GM12878 (cell line): ENCODE results near the gene KIF5C. TPM values are rescaled to one million over a fixed set of nuclear protein-coding genes. Genes with fewer than 3 reads are reported as not detected.

Source experiments
- ATAC-seq: fragments of 200-7000 bp; cut with Tn5 transposase; 3 replicates; pipeline ENCODE4 v1.9.1; 2020; ENCODE audit warnings: mild to moderate bottlenecking, moderate library complexity
- BruUV-seq: library from RNA; stranded (reverse); fragments of 400-500 nt; replicated peaks from 2 replicates; lab custom pipeline; 2021; lab: Mats Ljungman, UMichigan
- CTCF ChIA-PET: fragments of 300-600 bp; sonication (Branson Sonifier 250); formaldehyde crosslinking; extraction: SDS; loops from one replicate; lab custom pipeline; 2021; ENCODE audit warnings: inconsistent platforms; lab: Yijun Ruan, JAX
- POLR2A ChIA-PET: fragments of 350-600 bp; formaldehyde crosslinking; extraction: SDS; loops from one replicate; lab custom pipeline; 2021; ENCODE audit warnings: inconsistent platforms; lab: Charles Lee
- RAD21 ChIA-PET: fragments of 300-600 bp; sonication (Branson Sonifier 250); formaldehyde crosslinking; loops from one replicate; lab custom pipeline; 2023; ENCODE audit warnings: antibody characterized with exemption; ENCODE audit not compliant: unreplicated experiment; lab: Charles Lee
- SMC1A ChIA-PET: fragments of 300-600 bp; sonication (Branson Sonifier 250); formaldehyde crosslinking; loops from one replicate; lab custom pipeline; 2023; ENCODE audit not compliant: unreplicated experiment, uncharacterized antibody; lab: Charles Lee
- DNase-seq: peaks from one replicate; pipeline ENCODE4 v3.0.0-alpha.2; 2011; ENCODE audit warnings: low read depth, low spot score
- FAIRE-seq: peaks from 3 replicates; lab custom pipeline; 2011; peaks lifted over from hg19 to GRCh38; lab: Jason Lieb, UNC
- H2AFZ ChIP-seq: 2 replicates; pipeline ENCODE4 v1.6.0; 2011; ENCODE audit warnings: low read depth, low read length, control low read depth; ENCODE audit not compliant: control insufficient read depth
- H3K27ac ChIP-seq: 2 replicates; pipeline ENCODE4 v1.5.1; 2011; ENCODE audit warnings: control low read depth; ENCODE audit not compliant: control insufficient read depth, insufficient read depth
- H3K27me3 ChIP-seq, 2 experiments: replicated peaks in 1 of 2; 2 replicates each; pipeline versions ENCODE4 v1.6.0 to v1.6.1; 2011; ENCODE audit warnings: low read length in 1 of 2; ENCODE audit not compliant: control insufficient read depth in 2 of 2, insufficient read depth in 2 of 2
- H3K36me3 ChIP-seq, 2 experiments: 2 replicates each; pipeline ENCODE4 v1.5.1; 2011; ENCODE audit warnings: low read length in 1 of 2; ENCODE audit not compliant: control insufficient read depth in 2 of 2, insufficient read depth in 2 of 2
- H3K4me1 ChIP-seq: 2 replicates; pipeline ENCODE4 v1.6.1; 2011; ENCODE audit warnings: mild to moderate bottlenecking, low read length, moderate library complexity, mixed read lengths; ENCODE audit not compliant: control insufficient read depth, insufficient read depth
- H3K4me2 ChIP-seq: 2 replicates; pipeline ENCODE4 v1.6.0; 2011; ENCODE audit warnings: control low read depth; ENCODE audit not compliant: control insufficient read depth, insufficient read depth
- H3K4me3 ChIP-seq: fragments of 200-600 bp; sonication (generic); 2 replicates; pipeline ENCODE4 v1.5.1; 2016
- H3K79me2 ChIP-seq: 2 replicates; pipeline ENCODE4 v1.6.0; 2011; ENCODE audit warnings: low read length; ENCODE audit not compliant: control insufficient read depth, insufficient read depth
- H3K9ac ChIP-seq: 2 replicates; pipeline ENCODE4 v1.8.0; 2011; ENCODE audit warnings: low read length, control low read depth, mixed read lengths; ENCODE audit not compliant: control insufficient read depth, insufficient read depth
- H3K9me3 ChIP-seq: replicated peaks from 3 replicates; pipeline ENCODE4 v1.5.1; 2011; ENCODE audit warnings: mild to moderate bottlenecking, low read length; ENCODE audit not compliant: control insufficient read depth, insufficient read depth
- H4K20me1 ChIP-seq: 2 replicates; pipeline ENCODE4 v1.6.0; 2011; ENCODE audit not compliant: control insufficient read depth, insufficient read depth
- CBX5 ChIP-seq: sonication (generic); IDR thresholded peaks from 2 replicates; pipeline ENCODE4 v1.6.1; 2016; ENCODE audit warnings: low read depth, moderate library complexity, mild to moderate bottlenecking, inconsistent platforms
- CREB1 ChIP-seq: IDR thresholded peaks from 2 replicates; pipeline ENCODE4 v1.6.1; 2012; ENCODE audit warnings: low read depth, mild to moderate bottlenecking, inconsistent platforms
- ESRRA ChIP-seq: IDR thresholded peaks from 2 replicates; pipeline ENCODE4 v1.6.1; 2012; ENCODE audit warnings: mild to moderate bottlenecking, low read length, improper control_type of control experiment
- HSF1 ChIP-seq: fragments of 150-350 bp; IDR thresholded peaks from 2 replicates; pipeline ENCODE4 v1.6.1; 2014; ENCODE audit warnings: mild to moderate bottlenecking, low read depth, low read length
- IRF5 ChIP-seq: fragments of 450-650 bp; IDR thresholded peaks from 2 replicates; pipeline ENCODE4 v1.6.1; 2017; ENCODE audit warnings: borderline replicate concordance
- NR2C1 ChIP-seq: fragments of 450-650 bp; IDR thresholded peaks from 2 replicates; pipeline ENCODE4 v1.6.1; 2017; ENCODE audit warnings: antibody characterized with exemption, mild to moderate bottlenecking, moderate library complexity
- PRDM15 ChIP-seq: fragments of 450-650 bp; formaldehyde crosslinking; IDR thresholded peaks from 2 replicates; pipeline ENCODE4 v1.4.0; 2020; ENCODE audit warnings: mild to moderate bottlenecking, moderate library complexity
- RELA ChIP-seq: fragments of 450-650 bp; IDR thresholded peaks from 2 replicates; pipeline ENCODE4 v1.8.0; 2014; ENCODE audit warnings: borderline replicate concordance; ENCODE audit not compliant: partially characterized antibody
- SIX5 ChIP-seq: IDR thresholded peaks from 2 replicates; pipeline ENCODE4 v1.6.1; 2011; ENCODE audit warnings: mild to moderate bottlenecking, low read depth, low read length, moderate library complexity; ENCODE audit not compliant: severe bottlenecking
- SP1 ChIP-seq: IDR thresholded peaks from one replicate; pipeline ENCODE4 v1.6.1; 2011; ENCODE audit warnings: low read depth, low read length
- SREBF1 ChIP-seq: IDR thresholded peaks from 2 replicates; pipeline ENCODE4 v1.6.1; 2012; ENCODE audit warnings: mild to moderate bottlenecking, low read length
- SREBF2 ChIP-seq: IDR thresholded peaks from 2 replicates; pipeline ENCODE4 v1.6.1; 2012; ENCODE audit warnings: mild to moderate bottlenecking, low read length
- TCF7 ChIP-seq: IDR thresholded peaks from 2 replicates; pipeline ENCODE4 v1.6.1; 2014; ENCODE audit warnings: antibody characterized with exemption, borderline replicate concordance
- USF2 ChIP-seq: IDR thresholded peaks from 2 replicates; pipeline ENCODE4 v1.6.1; 2011; ENCODE audit warnings: low read depth, low read length, improper control_type of control experiment, borderline replicate concordance
- YBX1 ChIP-seq: fragments of 450-650 bp; IDR thresholded peaks from 2 replicates; pipeline ENCODE4 v1.6.1; 2016; ENCODE audit warnings: antibody characterized with exemption
- ZNF384 ChIP-seq: IDR thresholded peaks from 2 replicates; pipeline ENCODE4 v1.6.1; 2012; ENCODE audit warnings: low read depth, mild to moderate bottlenecking, low read length, improper control_type of control experiment, borderline replicate concordance
- WGBS: methylation state at CpG from one replicate; pipeline ENCODE4 v1.1.6; 2016; ENCODE audit warnings: low lambda C conversion rate; ENCODE audit not compliant: insufficient replicate concordance, insufficient coverage; ENCODE audit errors: missing lambda C conversion rate; 5-methylcytosine and 5-hydroxymethylcytosine counted together
- in situ Hi-C: fragments of 300-500 bp; cut with MboI; formaldehyde crosslinking; loops from 9 replicates; pipeline ENCODE4 v1.14.3; 2018; ENCODE audit warnings: mixed read lengths
- intact Hi-C: fragments of 100-400 bp; cut with micrococcal nuclease; formaldehyde crosslinking; loops from one replicate; pipeline ENCODE4 v1.14.2; 2022; ENCODE audit not compliant: unreplicated experiment
- polyA plus RNA-seq, 11 experiments: library from polyadenylated mRNA; depleted of rRNA in 4 of 11; unstranded in 6 of 11; stranded (reverse) in 5 of 11; fragments of >200 nt; fragmentation: Nextera tagmentation in 4 of 11; fragmentation: Illumina TruSeq in 1 of 11; extraction: Ambion mirVana in 4 of 11; extraction: Trizol in 1 of 11; gene quantifications; 1 replicate in 1 of 11; 2 replicates in 10 of 11; pipeline versions ENCODE4 v1.2.1 to v1.2.3, GENCODE V29; 2011 to 2016; ENCODE audit warnings: inconsistent platforms in 2 of 11, missing spikeins in 2 of 11, low read depth in 1 of 11
- total RNA-seq, 4 experiments: library from RNA; depleted of rRNA in 3 of 4; stranded (reverse); fragments of >200 nt in 3 of 4; fragmentation: Illumina TruSeq in 1 of 4; extraction: Trizol in 1 of 4; gene quantifications; 2 replicates each; pipeline versions ENCODE4 v1.2.1 to v1.2.3, GENCODE V29; 2013 to 2021

Gene KIF5C
- total and polyA plus RNA-seq, 10 of the 15 experiments (the other 5 are each of a cell fraction or from before 2014, with no cell fraction given), result 0.08 to 0.49 (median 0.24) TPM

GRCh38 chr2:148887350-148888002 is 12.4 kb downstream of the KIF5C start:
- H3K4me1 ChIP-seq, result no peaks in the 10 kb centered on the region
- H3K27me3 ChIP-seq, result peaks cover 9 to 20% of the 10 kb centered on the region in 2 experiments; a peak in 3 of 4 replicates
- in situ Hi-C loops, result no loop called here
- WGBS, result 6% methylated on average over 19 of the region's 19 CpGs
- H4K20me1 ChIP-seq, result no peaks in the 10 kb centered on the region
- ATAC-seq, result no peak
- intact Hi-C loops, result no loop called here
- FAIRE-seq, result no peak
- POLR2A ChIA-PET, result no interaction called here
- H3K27ac ChIP-seq, result no peak overlapping the region
- H3K4me2 ChIP-seq, result peak overlapping the region; percentile 84; the same call in 1 of the 2 replicates
- no peaks in the 10 kb centered on the region for H3K36me3 ChIP-seq
- no peaks in the 10 kb centered on the region for H3K9me3 ChIP-seq
- SMC1A ChIA-PET, result interaction anchor here (1.0 kb wide), 1 partner anchor 23 kb away, joined by 3 read pairs; no protein-coding TSS in a partner anchor
- CTCF ChIA-PET, result interaction anchor here (1.0 kb wide), 1 partner anchor 103 kb away, joined by 3 read pairs; no protein-coding TSS in a partner anchor
- H3K9ac ChIP-seq, result no peak overlapping the region
- BruUV-seq, result no TSS peak
- H2AFZ ChIP-seq, result 0 out of 2 replicates have a peak overlapping the region, but pooled peaks have one; percentile 12
- no peak overlapping the region for H3K4me3 ChIP-seq
- H3K79me2 ChIP-seq, result no peaks in the 10 kb centered on the region
- no peak for DNase-seq
- RAD21 ChIA-PET, result no interaction called here
- TF ChIP-seq ESRRA, result no peak
- TF ChIP-seq CBX5, result no peak
- no peak for TF ChIP-seq NR2C1
- TF ChIP-seq CREB1, result no peak
- TF ChIP-seq TCF7, result no peak
- no peak for TF ChIP-seq SP1
- no peak for TF ChIP-seq SREBF1
- TF ChIP-seq PRDM15 (CRISPR knock-in tag), result no peak
- no peak for TF ChIP-seq USF2
- no peak for TF ChIP-seq ZNF384
- TF ChIP-seq IRF5, result no peak
- no peak for TF ChIP-seq RELA
- TF ChIP-seq YBX1, result no peak
- TF ChIP-seq SIX5, result no peak
- TF ChIP-seq HSF1, result no peak
- TF ChIP-seq SREBF2, result no peak
